Activated gamma-delta T cell treated with anti-CD3 and anti-CD28 coated beads, Interleukin-2, amount 50 U/mL, for 16 hours (primary cell): ENCODE results near the gene RTP4.

Source experiments
- DNase-seq: peaks from one replicate; pipeline ENCODE4 v3.0.0-alpha.2; 2020; ENCODE audit warnings: low read depth

The RTP4 gene, protein sequence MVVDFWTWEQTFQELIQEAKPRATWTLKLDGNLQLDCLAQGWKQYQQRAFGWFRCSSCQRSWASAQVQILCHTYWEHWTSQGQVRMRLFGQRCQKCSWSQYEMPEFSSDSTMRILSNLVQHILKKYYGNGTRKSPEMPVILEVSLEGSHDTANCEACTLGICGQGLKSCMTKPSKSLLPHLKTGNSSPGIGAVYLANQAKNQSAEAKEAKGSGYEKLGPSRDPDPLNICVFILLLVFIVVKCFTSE

GRCh38 chr3:187368251-187369088 is at the start of gene RTP4:
RTP4 (plus strand) TSS chr3:187368385; CDS start chr3:187368442, 57 bp downstream.
- peak; percentile 8 for DNase-seq

- DNase-seq = peak; percentile 3
Measured at GRCh38 chr3:187318819-187319616, 49.2 kb upstream of the RTP4 start.

DNA sequence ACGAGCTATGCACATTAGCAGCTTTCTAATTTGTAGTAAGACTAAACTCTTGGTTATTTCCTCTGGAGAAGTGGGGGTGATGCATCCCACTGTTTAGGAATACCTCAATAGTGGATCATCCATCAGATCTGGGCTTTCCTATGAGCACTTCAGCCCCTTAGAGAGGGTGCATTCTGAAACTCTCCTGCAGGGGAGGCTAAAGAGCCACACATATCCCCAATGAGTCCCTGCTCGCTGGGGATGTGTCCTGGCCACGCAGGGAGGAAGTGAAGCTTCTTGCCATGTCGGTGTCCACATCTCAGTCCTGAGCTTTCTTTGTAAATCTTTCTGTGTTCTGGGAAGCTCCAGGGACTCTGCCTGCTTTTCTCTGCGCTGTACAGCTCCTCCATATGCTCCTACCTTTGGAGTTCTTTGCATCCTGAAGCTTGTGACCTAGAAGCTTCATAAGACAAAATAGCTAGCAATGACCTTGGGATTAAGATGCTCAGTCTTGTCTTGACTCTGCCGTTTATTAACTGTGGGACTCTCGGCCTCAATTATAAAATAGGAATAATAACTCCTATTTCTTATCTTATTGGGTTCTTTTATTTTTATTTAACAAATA is 48.4 kb upstream of the RTP4 start:
- peak; percentile 13 for DNase-seq

DNA sequence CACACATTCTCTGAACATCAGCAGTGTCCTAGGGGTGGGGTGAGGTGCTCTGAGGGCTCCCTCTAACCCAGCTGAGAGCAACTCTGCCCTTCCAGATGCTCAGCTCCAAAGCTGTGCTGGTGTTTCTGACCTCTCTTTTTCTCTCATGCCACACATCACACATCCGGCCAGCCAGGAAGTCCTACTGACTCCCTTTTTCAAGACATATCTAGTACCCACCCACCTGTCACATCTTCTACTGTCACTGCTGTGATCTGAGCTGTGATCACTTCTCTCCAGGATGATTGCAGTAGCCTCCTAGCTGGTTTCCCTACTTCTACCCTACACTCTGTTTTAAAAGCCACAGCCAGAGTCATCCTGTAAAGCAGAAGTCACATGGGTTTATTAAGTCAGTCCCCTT is 46.4 kb upstream of the RTP4 start:
- DNase-seq = no peak

DNA sequence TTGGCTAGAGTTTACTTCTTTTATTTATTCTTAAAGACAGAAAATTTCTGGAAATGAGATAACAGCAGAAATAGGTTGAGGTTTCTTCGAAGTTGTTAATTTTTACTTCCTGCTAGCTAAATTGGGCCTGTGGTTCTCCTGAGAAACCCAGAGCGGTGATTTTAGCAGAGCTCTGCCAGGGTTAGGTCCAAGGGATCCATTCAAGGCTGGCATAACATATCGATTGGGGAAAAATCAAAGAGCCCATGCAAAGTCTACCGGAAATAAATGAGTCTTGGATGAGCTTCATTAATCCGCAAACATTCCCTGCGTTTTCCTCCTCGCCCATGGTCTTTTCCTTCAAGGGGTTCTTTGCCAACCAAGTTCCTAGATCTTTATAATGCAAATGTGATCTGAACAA is 45.9 kb upstream of the RTP4 start:
- no peak for DNase-seq

DNA sequence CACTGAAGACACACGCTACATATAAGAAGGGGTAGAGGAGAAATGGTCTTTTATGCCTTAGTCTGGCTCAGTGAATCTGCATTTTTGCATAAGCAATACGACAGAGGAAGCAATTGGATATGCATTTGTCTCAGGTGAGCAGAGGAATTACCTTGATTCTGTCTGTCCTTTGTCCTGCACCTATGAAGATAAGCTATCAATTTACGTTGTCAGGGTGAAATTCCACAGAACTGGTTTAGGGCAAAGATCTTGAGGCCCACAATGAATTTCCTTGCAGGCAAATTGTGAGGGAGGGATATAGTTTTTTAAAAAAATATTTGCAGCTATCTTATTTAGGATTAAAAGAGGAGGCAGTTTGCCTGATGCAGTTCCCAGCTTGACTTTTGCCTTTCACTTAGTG is 45.1 kb upstream of the RTP4 start:
- no peak for DNase-seq

DNA sequence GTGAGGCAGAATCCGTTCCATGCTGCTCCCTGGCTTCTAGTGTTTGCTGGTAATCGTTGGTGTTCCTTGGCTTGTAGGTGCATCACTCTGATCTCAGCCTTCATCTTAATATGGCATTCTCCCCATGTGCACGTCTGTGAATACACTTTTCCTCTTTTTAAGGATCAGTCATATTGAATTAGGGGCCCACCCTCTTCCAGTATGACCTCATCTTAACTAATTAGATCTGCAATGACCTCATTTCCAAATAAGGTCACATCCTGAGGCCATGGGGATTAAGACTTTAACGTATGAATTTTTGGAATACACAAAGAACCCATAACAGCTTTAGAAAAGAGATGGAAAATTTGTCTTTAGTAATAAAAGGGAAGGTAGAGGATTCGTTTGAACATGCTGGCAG is 42.6 kb upstream of the RTP4 start:
- no peak for DNase-seq

- no peak for DNase-seq
Measured at GRCh38 chr3:187327845-187328244, 40.3 kb upstream of the RTP4 start.

- no peak for DNase-seq
Measured at GRCh38 chr3:187328691-187329090, 39.5 kb upstream of the RTP4 start.

DNA sequence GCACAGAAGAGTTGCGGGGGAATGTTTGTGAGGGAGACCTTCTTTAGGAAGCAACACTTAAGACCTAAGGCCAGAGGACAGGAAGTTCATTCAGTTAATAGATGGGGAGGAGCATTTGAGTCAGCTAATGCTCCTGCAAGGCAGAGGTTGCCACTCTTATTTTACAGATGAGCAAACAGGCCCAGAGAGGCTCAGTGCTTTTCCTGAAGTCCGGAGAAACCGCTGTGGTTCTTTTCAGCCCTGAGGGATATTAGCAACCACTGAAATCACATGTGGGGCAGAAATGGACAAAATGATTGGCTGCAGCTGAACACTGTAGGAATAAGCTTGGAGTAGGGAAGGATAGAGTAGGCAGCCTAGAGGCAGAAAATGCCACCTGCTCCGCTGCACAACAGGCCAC is 33.3 kb upstream of the RTP4 start:
- DNase-seq = no peak

- no peak for DNase-seq
Measured at GRCh38 chr3:187336322-187336721, 31.9 kb upstream of the RTP4 start.

- no peak for DNase-seq
Measured at GRCh38 chr3:187340578-187340977, 27.6 kb upstream of the RTP4 start.

- DNase-seq = no peak
Measured at GRCh38 chr3:187342255-187342654, 25.9 kb upstream of the RTP4 start.

GRCh38 chr3:187343670-187344069 is 24.5 kb upstream of the RTP4 start:
- DNase-seq = no peak

- DNase-seq = no peak
Measured at GRCh38 chr3:187352581-187353575, 15.3 kb upstream of the RTP4 start.

DNA sequence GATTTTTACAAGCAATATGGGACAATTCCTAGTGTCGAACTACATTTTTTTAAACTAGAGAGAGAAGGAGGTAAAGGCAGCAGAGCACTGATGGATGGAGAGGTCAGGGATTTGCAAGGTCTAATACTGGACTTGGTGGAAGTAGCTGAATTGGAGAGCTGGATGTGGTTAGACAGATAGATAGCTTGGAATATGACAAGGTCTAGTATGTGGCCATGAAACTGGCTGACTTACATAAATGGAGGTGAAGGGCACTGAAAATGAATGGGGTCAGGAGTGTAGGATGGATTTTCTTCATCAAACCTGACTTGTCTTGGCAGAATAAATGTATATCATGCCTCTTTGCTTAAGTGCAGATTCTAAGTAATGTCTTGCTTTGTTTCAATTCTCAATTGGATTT is 10.1 kb upstream of the RTP4 start:
- no peak for DNase-seq

DNA sequence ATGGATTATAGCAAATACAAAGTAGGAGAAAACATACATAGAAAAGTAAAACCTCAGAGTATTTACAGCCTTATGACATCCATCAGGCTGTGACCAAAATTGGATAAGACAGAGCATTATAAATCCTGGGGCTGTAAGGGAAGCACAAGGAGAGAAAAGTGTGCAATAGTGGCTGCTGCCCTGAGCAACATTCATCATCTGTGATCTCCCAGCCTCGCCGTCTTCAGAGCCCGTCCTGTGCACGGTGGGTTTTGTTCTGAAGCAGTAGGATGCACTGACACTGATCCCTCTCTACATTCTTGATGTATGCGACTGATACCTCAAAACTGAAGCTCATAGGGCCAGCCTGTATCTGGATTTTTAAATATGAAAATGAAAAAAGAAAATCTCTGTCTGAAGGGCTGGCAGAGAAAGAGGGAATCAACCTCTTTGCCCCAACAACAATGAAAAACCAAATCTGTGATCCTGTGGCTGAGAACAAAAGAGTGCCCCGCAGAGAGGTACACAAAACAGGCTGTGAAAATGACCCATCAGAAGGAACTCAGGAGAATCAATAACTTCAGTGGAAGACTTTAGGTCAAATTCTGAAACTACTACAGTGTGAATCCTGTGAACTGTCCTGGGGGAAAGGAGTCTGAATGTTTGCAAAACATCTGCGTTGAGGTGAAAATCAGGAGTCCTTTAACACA is 8.2 kb upstream of the RTP4 start:
- DNase-seq = no peak

- DNase-seq = no peak
Measured at GRCh38 chr3:187360596-187360995, 7.6 kb upstream of the RTP4 start.

DNA sequence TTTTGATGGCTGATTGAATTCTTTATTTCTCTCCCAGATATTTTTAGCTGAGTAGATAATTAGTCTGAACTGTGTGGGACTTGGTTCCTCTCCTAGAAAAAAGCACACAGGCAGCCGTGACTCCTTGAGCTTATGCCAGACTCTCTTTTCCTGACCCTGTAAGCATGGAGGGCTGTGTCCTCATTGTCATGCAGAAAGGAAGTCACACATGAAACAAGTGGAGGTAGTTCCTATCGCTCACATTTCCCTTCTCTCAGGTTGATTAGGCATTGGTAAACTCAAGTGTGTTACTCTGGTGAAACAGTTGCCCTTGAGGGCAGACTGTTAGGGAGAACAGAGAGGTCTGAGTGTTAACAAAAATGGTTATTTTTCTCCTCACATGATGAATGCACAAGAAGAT is 6.3 kb upstream of the RTP4 start:
- DNase-seq = no peak

- no peak for DNase-seq
Measured at GRCh38 chr3:187367561-187368103, 553 bp upstream of the RTP4 start.
